Heart right ventricle (tissue), 16 donors: Measurements from ENCODE around the gene CSTPP1. TPM values are rescaled to one million over a fixed set of nuclear protein-coding genes. Genes with fewer than 3 reads are reported as not detected.
A peak's percentile ranks its signal among the peaks of the same experiment; 100 is the strongest.

Experiments
- ATAC-seq, 8 donors: fragments of 200-7000 bp; cut with Tn5 transposase; one replicate each; pipeline ENCODE4 v1.9.1; 2020; ENCODE audit warnings: mild to moderate bottlenecking in 8 of 8, moderate library complexity in 8 of 8, moderate number of reproducible peaks in 1 of 8
- DNase-seq, 2 donors: peaks; one replicate each; pipeline ENCODE4 v3.0.0-alpha.2; 2020
- H3K27ac ChIP-seq, 10 donors: fragments of 200-600 bp; sonication (generic) in 2 of 10; one replicate each; pipeline versions ENCODE4 v1.5.0 to v1.8.0; 2020 to 2022; ENCODE audit warnings: mild to moderate bottlenecking in 3 of 10
- H3K27me3 ChIP-seq, 7 donors: fragments of 200-600 bp; one replicate each; pipeline ENCODE4 v1.8.0; 2021 to 2022; ENCODE audit warnings: mild to moderate bottlenecking in 2 of 7
- H3K36me3 ChIP-seq, 9 donors: fragments of 200-600 bp; sonication (generic) in 1 of 9; one replicate each; pipeline versions ENCODE4 v1.5.0 to v1.8.0; 2020 to 2022; ENCODE audit warnings: mild to moderate bottlenecking in 2 of 9
- H3K4me1 ChIP-seq, 9 donors: fragments of 200-600 bp; sonication (generic) in 1 of 9; one replicate each; pipeline versions ENCODE4 v1.5.0 to v1.8.0; 2020 to 2022; ENCODE audit warnings: mild to moderate bottlenecking in 4 of 9
- H3K4me3 ChIP-seq, 10 donors: fragments of 200-600 bp; sonication (generic) in 2 of 10; one replicate each; pipeline versions ENCODE4 v1.5.0 to v1.8.0; 2020 to 2022; ENCODE audit warnings: mild to moderate bottlenecking in 7 of 10, moderate library complexity in 2 of 10
- H3K9me3 ChIP-seq, 11 donors: fragments of 200-600 bp in 10 of 11; sonication (generic) in 2 of 11; one replicate each; pipeline versions ENCODE4 v1.5.0 to v1.8.0; 2013 to 2022; ENCODE audit warnings: mild to moderate bottlenecking in 2 of 11, control low read depth in 1 of 11, moderate library complexity in 1 of 11
- WGBS, 2 donors: extraction: QIAGEN DNeasy Blood & Tissue Kit; methylation state at CpG; one replicate each; pipeline ENCODE4 v1.1.7; 2013; ENCODE audit warnings: inconsistent platforms in 1 of 2; 5-methylcytosine and 5-hydroxymethylcytosine counted together
- intact Hi-C, 10 donors: fragments of 100-400 bp; cut with DNase I; formaldehyde crosslinking; loops; one replicate each; pipeline versions ENCODE4 v1.11.1 to v1.14.2; 2022
- polyA plus RNA-seq, 2 donors: library from polyadenylated mRNA; stranded (reverse); fragments of 200-250 nt; gene quantifications; one replicate each; pipeline ENCODE4 v1.2.3, GENCODE V29; 2013
- total RNA-seq, 10 donors: library from RNA; stranded (reverse); fragmentation: NEBNext Ultra II Directional in 3 of 10; extraction: Animal tissue kit (Norgen Biotek cat#: 25700) in 3 of 10; gene quantifications; one replicate each; pipeline versions ENCODE4 v1.2.1 to v1.2.4, GENCODE V29; 2021 to 2023
- TF ChIP-seq, protein P1 (sequence below), 9 donors: fragments of 200-600 bp; sonication (generic) in 2 of 9; IDR thresholded peaks; one replicate each; pipeline versions ENCODE4 v1.5.0 to v1.8.0; 2021 to 2022; ENCODE audit warnings: antibody characterized with exemption in 9 of 9, mild to moderate bottlenecking in 5 of 9, moderate library complexity in 1 of 9
- donor health status: Arrhythmogenic right ventricular cardiomyopathy.
- donor health status: ischemic (EF 13 %, LVEDD 7.1; RV severe dilation, severe dysfunction).
- donor health status: healthy with polysubstance abuse.
- donor health status: DM: no; HTN: yes; CAD: no.
- donor health status: DM: no; HTN: no; CAD: no.
- donor health status: ischemic (EF 25% LVEDD 6.9; RV normal size, moderate dysfunction).
- donor health status: ischemic (EF 25% LVEDD 5.7; RV mildly dilated, moderate dysfunction).
- donor health status: healthy.
- donor health status: DM: yes; HTN: yes; CAD: no.
- donor health status: Ischemic cardiomyopathy.
- donor health status: ischemic (EF 35%, LVEDD 5.7; RV mildly dilated, moderate dysfunction).
- donor health status: nonischemic (EF 11% LVEDD 7.7; RV severe dilation, severe dysfunction).
- donor health status: DM: yes; HTN: yes; CAD: no.
- donor health status: PGD.
- donor health status: ischemic (EF 29% LVEDD 5.4; RV normal size, mild dysfunction).
- donor health status: nonischemic (EF 23%, LVEDD 6.1; RV moderate dilation, normal function).

The CSTPP1 gene
- total and polyA plus RNA-seq, 12 donors, result 10.2 to 26.7 (median 16.7) TPM

DNA sequence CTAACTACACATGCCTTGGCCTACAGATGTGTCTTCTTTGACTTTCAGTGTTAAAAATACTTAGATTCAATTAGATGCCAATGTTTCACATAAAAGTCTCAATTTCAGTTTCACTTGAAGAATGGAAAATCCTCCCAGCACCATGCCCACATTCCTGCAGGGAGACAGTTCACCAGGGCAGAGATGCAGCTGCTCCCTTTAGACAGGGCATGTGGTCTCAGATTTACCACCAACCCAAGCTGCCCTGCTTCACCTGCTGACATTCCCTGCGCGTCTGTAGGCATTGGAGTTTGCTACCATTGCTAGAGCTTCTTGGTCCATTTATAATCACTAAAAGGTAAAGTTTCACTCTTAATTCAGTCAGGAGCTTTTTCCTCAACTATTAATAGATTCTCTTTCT is 126.2 kb downstream of the CSTPP1 start:
- no peak for DNase-seq
- Histone ChIP-seq H3K4me3 (no peak overlapping the region), H3K27ac (no peak overlapping the region), H3K36me3 (peaks cover 0 to 7% (median 0%) of the 10 kb centered on the region in 9 donors), H3K9me3 (peaks cover 0 to 6% (median 0%) of the 10 kb centered on the region in 11 donors), H3K4me1 (peaks cover 0 to 3% (median 0%) of the 10 kb centered on the region in 9 donors), H3K27me3 (no peaks in the 10 kb centered on the region)
- TF ChIP-seq, protein P1, sequence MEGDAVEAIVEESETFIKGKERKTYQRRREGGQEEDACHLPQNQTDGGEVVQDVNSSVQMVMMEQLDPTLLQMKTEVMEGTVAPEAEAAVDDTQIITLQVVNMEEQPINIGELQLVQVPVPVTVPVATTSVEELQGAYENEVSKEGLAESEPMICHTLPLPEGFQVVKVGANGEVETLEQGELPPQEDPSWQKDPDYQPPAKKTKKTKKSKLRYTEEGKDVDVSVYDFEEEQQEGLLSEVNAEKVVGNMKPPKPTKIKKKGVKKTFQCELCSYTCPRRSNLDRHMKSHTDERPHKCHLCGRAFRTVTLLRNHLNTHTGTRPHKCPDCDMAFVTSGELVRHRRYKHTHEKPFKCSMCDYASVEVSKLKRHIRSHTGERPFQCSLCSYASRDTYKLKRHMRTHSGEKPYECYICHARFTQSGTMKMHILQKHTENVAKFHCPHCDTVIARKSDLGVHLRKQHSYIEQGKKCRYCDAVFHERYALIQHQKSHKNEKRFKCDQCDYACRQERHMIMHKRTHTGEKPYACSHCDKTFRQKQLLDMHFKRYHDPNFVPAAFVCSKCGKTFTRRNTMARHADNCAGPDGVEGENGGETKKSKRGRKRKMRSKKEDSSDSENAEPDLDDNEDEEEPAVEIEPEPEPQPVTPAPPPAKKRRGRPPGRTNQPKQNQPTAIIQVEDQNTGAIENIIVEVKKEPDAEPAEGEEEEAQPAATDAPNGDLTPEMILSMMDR (IDR thresholded peaks at IDR 0.05), result no peak
- intact Hi-C loops, result no loop called here
- ATAC-seq, result no peak
- 93 to 95% methylated on average over 2 of the region's 2 CpGs for WGBS, 2 donors

DNA sequence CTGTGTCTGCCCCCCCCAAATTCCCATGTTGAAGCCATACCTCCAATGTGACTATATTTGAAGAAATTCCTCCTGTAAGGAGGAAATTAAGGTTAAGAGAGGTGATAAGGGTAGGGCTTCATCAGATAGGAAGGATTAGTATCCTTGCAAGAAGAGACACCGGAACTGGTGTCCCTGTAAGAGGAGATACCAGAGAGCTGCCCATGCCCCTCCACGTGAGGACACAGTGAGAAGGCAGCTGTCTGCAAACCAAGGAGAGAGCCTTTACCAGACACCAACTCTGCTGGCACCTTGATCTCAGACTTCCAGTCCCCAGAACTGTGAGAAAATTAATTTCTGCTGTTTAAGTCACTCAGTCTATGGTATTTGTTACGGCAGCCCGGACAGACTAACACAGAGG is 130.8 kb downstream of the CSTPP1 start:
- ATAC-seq (no peak), DNase-seq (no peak)
- Histone ChIP-seq H3K4me1 (peaks cover 0 to 16% (median 5%) of the 10 kb centered on the region in 9 donors), H3K36me3 (no peaks in the 10 kb centered on the region), H3K27ac (no peak overlapping the region), H3K9me3 (no peaks in the 10 kb centered on the region), H3K4me3 (no peak overlapping the region), H3K27me3 (no peaks in the 10 kb centered on the region)
- TF ChIP-seq, protein P1 (IDR thresholded peaks at IDR 0.05), result no peak
- whole genome bisulfite sequencing, 2 donors, result 92 to 93% methylated on average over 4 of the region's 4 CpGs
- intact Hi-C loops, result no loop called here

DNA sequence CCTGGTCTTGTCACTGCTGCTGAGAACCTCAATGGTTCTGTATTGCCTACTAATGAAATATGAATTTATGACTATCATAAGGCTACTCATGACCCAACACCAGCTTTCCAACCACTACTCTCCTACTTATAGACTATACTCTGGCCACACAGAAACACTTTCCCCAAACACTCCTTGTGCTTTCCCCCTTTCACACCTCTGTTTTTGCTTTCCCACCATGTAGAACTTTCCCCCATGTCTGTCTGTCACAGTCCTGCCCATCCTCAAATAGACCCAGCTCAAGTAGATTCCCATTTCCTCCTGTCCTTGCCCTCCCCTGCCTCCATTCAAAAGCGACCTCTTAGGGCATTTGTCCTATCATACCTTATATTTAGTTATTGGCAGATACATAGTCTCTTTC is 134.2 kb downstream of the CSTPP1 start:
- DNase-seq, result no peak
- Histone ChIP-seq H3K27ac (no peak overlapping the region), H3K36me3 (no peaks in the 10 kb centered on the region), H3K27me3 (no peaks in the 10 kb centered on the region), H3K4me1 (peaks cover 0 to 16% (median 5%) of the 10 kb centered on the region in 9 donors), H3K9me3 (no peaks in the 10 kb centered on the region), H3K4me3 (no peak overlapping the region)
- no peak for ATAC-seq
- WGBS, 2 donors, result 90 to 93% methylated on average over 1 of the region's 1 CpG
- intact Hi-C loops, result loop anchor here in 1 of 10 donors (10.0 kb wide), 1 partner anchor 46 kb away; no protein-coding TSS in a partner anchor
- TF ChIP-seq, protein P1 (IDR thresholded peaks at IDR 0.05), result no peak

DNA sequence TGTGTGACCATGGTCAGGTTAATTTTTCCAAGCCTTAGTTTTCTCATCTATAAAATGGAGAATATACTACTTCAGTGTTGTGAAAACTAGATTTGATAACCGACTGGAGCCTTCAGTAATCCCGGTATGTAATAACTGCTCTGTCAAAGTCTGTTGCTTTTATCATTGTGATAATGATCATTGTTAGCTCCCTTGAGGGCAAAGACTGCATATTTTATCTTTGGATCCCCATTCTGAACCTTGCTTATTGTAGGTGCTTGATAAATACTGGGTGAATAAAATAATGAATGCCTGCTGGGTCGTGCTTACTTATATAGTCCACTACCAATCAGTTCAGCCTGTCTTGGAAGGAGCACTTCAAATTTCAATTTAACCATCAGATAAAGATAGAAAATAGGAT is 134.8 kb downstream of the CSTPP1 start:
- Histone ChIP-seq H3K4me3 (no peak overlapping the region), H3K4me1 (peaks cover 0 to 16% (median 5%) of the 10 kb centered on the region in 9 donors), H3K27ac (peak overlapping the region in 2 of 10 donors; percentile 8 to 11), H3K27me3 (no peaks in the 10 kb centered on the region), H3K36me3 (no peaks in the 10 kb centered on the region), H3K9me3 (no peaks in the 10 kb centered on the region)
- WGBS, 2 donors, result 56 to 67% methylated on average over 3 of the region's 3 CpGs
- intact Hi-C loops, result loop anchor here in 1 of 10 donors (10.0 kb wide), 1 partner anchor 47 kb away; no protein-coding TSS in a partner anchor
- DNase-seq, result no peak
- peak in 1 of 8 donors; percentile 16 for ATAC-seq
- TF ChIP-seq, protein P1 (IDR thresholded peaks at IDR 0.05), result no peak
